PFSK-1 (cell line): ENCODE results near the gene SFMBT2.

Experiments used
- SIN3A ChIP-seq: IDR thresholded peaks from 2 replicates; pipeline ENCODE4 v1.6.1; 2012; ENCODE audit warnings: mild to moderate bottlenecking, low read length, moderate library complexity, borderline replicate concordance; ENCODE audit not compliant: insufficient read depth
- TF ChIP-seq, protein P1 (sequence below), 2 experiments: IDR thresholded peaks; 2 replicates each; pipeline versions ENCODE4 v1.6.1 to v1.8.0; 2011 to 2012; ENCODE audit warnings: low read depth in 2 of 2, low read length in 2 of 2, control low read depth in 1 of 2, inconsistent platforms in 1 of 2, mild to moderate bottlenecking in 1 of 2, moderate library complexity in 1 of 2; ENCODE audit not compliant: insufficient read depth in 1 of 2

DNA sequence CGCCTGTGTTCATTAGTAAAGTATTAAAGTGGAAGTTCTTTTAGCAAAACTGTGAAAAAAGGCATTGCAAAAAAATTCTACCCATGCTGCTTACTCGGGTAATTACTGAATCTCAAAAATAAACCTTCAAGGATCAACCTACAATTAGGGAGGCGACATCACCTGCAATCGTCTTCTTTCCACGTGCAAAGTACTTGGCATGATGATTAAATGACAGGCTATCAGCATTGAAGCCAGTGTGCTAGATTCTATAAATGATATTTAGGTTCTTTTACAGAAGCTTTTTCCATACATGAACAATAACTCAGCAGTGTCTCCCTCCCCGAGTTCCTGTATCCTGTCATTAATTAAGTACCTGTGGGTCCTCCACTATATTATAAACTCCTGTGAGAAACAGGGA lies 105.8 kb downstream of the SFMBT2 start:
- TF ChIP-seq, protein P1, sequence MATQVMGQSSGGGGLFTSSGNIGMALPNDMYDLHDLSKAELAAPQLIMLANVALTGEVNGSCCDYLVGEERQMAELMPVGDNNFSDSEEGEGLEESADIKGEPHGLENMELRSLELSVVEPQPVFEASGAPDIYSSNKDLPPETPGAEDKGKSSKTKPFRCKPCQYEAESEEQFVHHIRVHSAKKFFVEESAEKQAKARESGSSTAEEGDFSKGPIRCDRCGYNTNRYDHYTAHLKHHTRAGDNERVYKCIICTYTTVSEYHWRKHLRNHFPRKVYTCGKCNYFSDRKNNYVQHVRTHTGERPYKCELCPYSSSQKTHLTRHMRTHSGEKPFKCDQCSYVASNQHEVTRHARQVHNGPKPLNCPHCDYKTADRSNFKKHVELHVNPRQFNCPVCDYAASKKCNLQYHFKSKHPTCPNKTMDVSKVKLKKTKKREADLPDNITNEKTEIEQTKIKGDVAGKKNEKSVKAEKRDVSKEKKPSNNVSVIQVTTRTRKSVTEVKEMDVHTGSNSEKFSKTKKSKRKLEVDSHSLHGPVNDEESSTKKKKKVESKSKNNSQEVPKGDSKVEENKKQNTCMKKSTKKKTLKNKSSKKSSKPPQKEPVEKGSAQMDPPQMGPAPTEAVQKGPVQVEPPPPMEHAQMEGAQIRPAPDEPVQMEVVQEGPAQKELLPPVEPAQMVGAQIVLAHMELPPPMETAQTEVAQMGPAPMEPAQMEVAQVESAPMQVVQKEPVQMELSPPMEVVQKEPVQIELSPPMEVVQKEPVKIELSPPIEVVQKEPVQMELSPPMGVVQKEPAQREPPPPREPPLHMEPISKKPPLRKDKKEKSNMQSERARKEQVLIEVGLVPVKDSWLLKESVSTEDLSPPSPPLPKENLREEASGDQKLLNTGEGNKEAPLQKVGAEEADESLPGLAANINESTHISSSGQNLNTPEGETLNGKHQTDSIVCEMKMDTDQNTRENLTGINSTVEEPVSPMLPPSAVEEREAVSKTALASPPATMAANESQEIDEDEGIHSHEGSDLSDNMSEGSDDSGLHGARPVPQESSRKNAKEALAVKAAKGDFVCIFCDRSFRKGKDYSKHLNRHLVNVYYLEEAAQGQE (IDR thresholded peaks at IDR 0.05; ENCODE audit: insufficient read depth in 1 of 2, low read depth in 2 of 2, low read length in 2 of 2) = no peak
- TF ChIP-seq SIN3A = no peak
